ENCODE data around the gene PRR19.

The PRR19 gene

DNA sequence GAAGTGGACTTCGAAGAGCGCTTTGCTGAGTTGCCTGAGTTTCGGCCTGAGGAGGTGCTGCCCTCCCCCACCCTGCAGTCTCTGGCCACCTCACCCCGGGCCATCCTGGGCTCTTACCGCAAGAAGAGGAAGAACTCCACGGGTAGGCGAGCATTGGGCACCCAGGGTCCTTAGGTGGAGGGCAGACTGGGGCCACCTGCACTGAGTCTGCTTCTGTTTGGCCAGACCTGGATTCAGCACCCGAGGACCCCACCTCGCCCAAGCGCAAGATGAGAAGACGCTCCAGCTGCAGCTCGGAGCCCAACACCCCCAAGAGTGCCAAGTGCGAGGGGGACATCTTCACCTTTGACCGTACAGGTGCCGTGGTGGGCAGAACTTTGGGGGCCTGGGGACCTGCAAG is 8.0 kb upstream of the PRR19 start:
- Histone ChIP-seq H3K79me2 (ENCODE audit: insufficient read depth, low read length) (no peaks in the 10 kb centered on the region), H3K4me1 (ENCODE audit: insufficient read depth, low read length, severe bottlenecking) (no peaks in the 10 kb centered on the region), H3K9ac (ENCODE audit: low read length) (no peak overlapping the region), H3K27ac (ENCODE audit: low read depth, low read length, poor library complexity, severe bottlenecking) (no peak overlapping the region), H3K9me3 (ENCODE audit: low read length) (no peaks in the 10 kb centered on the region), H3K4me3 (ENCODE audit: low read depth, low read length, poor library complexity, severe bottlenecking) (no peak overlapping the region), H3F3A (ENCODE audit: insufficient read depth, low read length) (no peaks in the 10 kb centered on the region), H3K36me3 (ENCODE audit: insufficient read depth, low read length) (peaks cover 75% of the 10 kb centered on the region), H3K9me2 (ENCODE audit: low read depth, low read length) (no peaks in the 10 kb centered on the region), H3K4me2 (ENCODE audit: low read length) (no peak overlapping the region), H4K20me1 (ENCODE audit: insufficient read depth, low read length) (no peaks in the 10 kb centered on the region), H2AFZ (ENCODE audit: low read length) (no peak overlapping the region), H3K27me3 (ENCODE audit: insufficient read depth, low read length) (no peaks in the 10 kb centered on the region)
- TF ChIP-seq EZH2 (IDR thresholded peaks at IDR 0.05; ENCODE audit: borderline replicate concordance, low read length): no peak
- no peak for TF ChIP-seq CTCF (IDR thresholded peaks at IDR 0.05; ENCODE audit: low read length)

GRCh38 chr19:42294471-42295137 is 7.3 kb upstream of the PRR19 start:
- H3K4me1 ChIP-seq (ENCODE audit: insufficient read depth, low read length, severe bottlenecking): no peaks in the 10 kb centered on the region
- no peak for TF ChIP-seq EZH2 (IDR thresholded peaks at IDR 0.05; ENCODE audit: borderline replicate concordance, low read length)
- TF ChIP-seq CTCF (IDR thresholded peaks at IDR 0.05; ENCODE audit: low read length): no peak
- H3K36me3 ChIP-seq (ENCODE audit: insufficient read depth, low read length): peaks cover 69% of the 10 kb centered on the region
- H3K9me2 ChIP-seq (ENCODE audit: low read depth, low read length): no peaks in the 10 kb centered on the region
- no peak overlapping the region for H3K27ac ChIP-seq (ENCODE audit: low read depth, low read length, poor library complexity, severe bottlenecking)
- H3K9me3 ChIP-seq (ENCODE audit: low read length): no peaks in the 10 kb centered on the region
- no peaks in the 10 kb centered on the region for H3F3A ChIP-seq (ENCODE audit: insufficient read depth, low read length)
- H3K4me3 ChIP-seq (ENCODE audit: low read depth, low read length, poor library complexity, severe bottlenecking): no peak overlapping the region
- H3K79me2 ChIP-seq (ENCODE audit: insufficient read depth, low read length): no peaks in the 10 kb centered on the region
- no peak overlapping the region for H2AFZ ChIP-seq (ENCODE audit: low read length)
- no peak overlapping the region for H3K9ac ChIP-seq (ENCODE audit: low read length)
- H4K20me1 ChIP-seq (ENCODE audit: insufficient read depth, low read length): no peaks in the 10 kb centered on the region
- H3K27me3 ChIP-seq (ENCODE audit: insufficient read depth, low read length): no peaks in the 10 kb centered on the region
- H3K4me2 ChIP-seq (ENCODE audit: low read length): no peak overlapping the region

- no peaks in the 10 kb centered on the region for H3K27me3 ChIP-seq (ENCODE audit: insufficient read depth, low read length)
- TF ChIP-seq CTCF (IDR thresholded peaks at IDR 0.05; ENCODE audit: low read length) (no peak), EZH2 (IDR thresholded peaks at IDR 0.05; ENCODE audit: borderline replicate concordance, low read length) (no peak)
- H3K36me3 ChIP-seq (ENCODE audit: insufficient read depth, low read length): peaks cover 67% of the 10 kb centered on the region
- no peaks in the 10 kb centered on the region for H4K20me1 ChIP-seq (ENCODE audit: insufficient read depth, low read length)
- H3F3A ChIP-seq (ENCODE audit: insufficient read depth, low read length): no peaks in the 10 kb centered on the region
- H3K4me2 ChIP-seq (ENCODE audit: low read length): no peak overlapping the region
- no peaks in the 10 kb centered on the region for H3K4me1 ChIP-seq (ENCODE audit: insufficient read depth, low read length, severe bottlenecking)
- H3K9ac ChIP-seq (ENCODE audit: low read length): no peak overlapping the region
- H3K9me2 ChIP-seq (ENCODE audit: low read depth, low read length): no peaks in the 10 kb centered on the region
- H2AFZ ChIP-seq (ENCODE audit: low read length): no peak overlapping the region
- H3K4me3 ChIP-seq (ENCODE audit: low read depth, low read length, poor library complexity, severe bottlenecking): no peak overlapping the region
- H3K9me3 ChIP-seq (ENCODE audit: low read length): no peaks in the 10 kb centered on the region
- peak overlapping the region; percentile 21 for H3K27ac ChIP-seq (ENCODE audit: low read depth, low read length, poor library complexity, severe bottlenecking)
- no peaks in the 10 kb centered on the region for H3K79me2 ChIP-seq (ENCODE audit: insufficient read depth, low read length)
These were observed 6.6 kb upstream of the PRR19 start for GRCh38 chr19:42295342-42295741.
